A549 (cell line): ENCODE data around the gene LILRB1.

ENCODE experiments used
- POLR2A ChIP-seq: IDR thresholded peaks from 2 replicates; pipeline ENCODE4 v1.6.1; 2012; ENCODE audit warnings: mild to moderate bottlenecking, low read length
- POLR2AphosphoS2 ChIP-seq: conservative IDR thresholded peaks from 2 replicates; pipeline ENCODE4 v1.6.1; 2012; ENCODE audit warnings: low read length, improper control_type of control experiment, inconsistent platforms
- TF ChIP-seq, protein P1 (sequence below): fragments of >200 bp; sonication (Bioruptor Twin); formaldehyde crosslinking; IDR thresholded peaks from 3 replicates; pipeline ENCODE4 v1.5.1; 2016
- TF ChIP-seq, protein P2 (sequence below): fragments of 200-600 bp; sonication (generic); IDR thresholded peaks from 2 replicates; pipeline ENCODE4 v1.6.1; 2016; ENCODE audit warnings: antibody characterized with exemption, mild to moderate bottlenecking, moderate library complexity

DNA sequence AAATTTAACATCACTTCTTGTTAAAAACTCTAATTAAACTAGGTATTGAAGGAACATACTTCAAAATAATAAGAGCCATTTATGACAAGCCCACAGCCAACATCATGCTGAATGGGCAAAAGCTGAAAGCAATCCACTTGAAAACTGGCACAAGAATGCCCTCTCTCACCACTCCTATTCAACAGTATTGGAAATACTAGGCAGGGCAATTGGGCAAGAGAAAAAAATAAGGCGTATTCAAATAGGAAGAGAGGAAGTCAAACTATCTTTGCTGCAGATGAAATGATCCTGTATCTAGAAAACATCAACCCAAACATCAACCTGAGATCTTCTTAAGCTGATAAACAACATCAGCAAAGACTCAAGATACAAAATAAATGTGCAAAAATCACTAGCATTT is 15.6 kb upstream of the LILRB1 start:
- TF ChIP-seq POLR2AphosphoS2 (no peak), POLR2A (no peak)
- TF ChIP-seq, protein P1, sequence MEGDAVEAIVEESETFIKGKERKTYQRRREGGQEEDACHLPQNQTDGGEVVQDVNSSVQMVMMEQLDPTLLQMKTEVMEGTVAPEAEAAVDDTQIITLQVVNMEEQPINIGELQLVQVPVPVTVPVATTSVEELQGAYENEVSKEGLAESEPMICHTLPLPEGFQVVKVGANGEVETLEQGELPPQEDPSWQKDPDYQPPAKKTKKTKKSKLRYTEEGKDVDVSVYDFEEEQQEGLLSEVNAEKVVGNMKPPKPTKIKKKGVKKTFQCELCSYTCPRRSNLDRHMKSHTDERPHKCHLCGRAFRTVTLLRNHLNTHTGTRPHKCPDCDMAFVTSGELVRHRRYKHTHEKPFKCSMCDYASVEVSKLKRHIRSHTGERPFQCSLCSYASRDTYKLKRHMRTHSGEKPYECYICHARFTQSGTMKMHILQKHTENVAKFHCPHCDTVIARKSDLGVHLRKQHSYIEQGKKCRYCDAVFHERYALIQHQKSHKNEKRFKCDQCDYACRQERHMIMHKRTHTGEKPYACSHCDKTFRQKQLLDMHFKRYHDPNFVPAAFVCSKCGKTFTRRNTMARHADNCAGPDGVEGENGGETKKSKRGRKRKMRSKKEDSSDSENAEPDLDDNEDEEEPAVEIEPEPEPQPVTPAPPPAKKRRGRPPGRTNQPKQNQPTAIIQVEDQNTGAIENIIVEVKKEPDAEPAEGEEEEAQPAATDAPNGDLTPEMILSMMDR, result no peak
- TF ChIP-seq, protein P2, sequence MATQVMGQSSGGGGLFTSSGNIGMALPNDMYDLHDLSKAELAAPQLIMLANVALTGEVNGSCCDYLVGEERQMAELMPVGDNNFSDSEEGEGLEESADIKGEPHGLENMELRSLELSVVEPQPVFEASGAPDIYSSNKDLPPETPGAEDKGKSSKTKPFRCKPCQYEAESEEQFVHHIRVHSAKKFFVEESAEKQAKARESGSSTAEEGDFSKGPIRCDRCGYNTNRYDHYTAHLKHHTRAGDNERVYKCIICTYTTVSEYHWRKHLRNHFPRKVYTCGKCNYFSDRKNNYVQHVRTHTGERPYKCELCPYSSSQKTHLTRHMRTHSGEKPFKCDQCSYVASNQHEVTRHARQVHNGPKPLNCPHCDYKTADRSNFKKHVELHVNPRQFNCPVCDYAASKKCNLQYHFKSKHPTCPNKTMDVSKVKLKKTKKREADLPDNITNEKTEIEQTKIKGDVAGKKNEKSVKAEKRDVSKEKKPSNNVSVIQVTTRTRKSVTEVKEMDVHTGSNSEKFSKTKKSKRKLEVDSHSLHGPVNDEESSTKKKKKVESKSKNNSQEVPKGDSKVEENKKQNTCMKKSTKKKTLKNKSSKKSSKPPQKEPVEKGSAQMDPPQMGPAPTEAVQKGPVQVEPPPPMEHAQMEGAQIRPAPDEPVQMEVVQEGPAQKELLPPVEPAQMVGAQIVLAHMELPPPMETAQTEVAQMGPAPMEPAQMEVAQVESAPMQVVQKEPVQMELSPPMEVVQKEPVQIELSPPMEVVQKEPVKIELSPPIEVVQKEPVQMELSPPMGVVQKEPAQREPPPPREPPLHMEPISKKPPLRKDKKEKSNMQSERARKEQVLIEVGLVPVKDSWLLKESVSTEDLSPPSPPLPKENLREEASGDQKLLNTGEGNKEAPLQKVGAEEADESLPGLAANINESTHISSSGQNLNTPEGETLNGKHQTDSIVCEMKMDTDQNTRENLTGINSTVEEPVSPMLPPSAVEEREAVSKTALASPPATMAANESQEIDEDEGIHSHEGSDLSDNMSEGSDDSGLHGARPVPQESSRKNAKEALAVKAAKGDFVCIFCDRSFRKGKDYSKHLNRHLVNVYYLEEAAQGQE, result no peak
